Heart left ventricle (tissue), 13 donors: ENCODE measurements around the gene GAS7.

Experiments
- POLR2A ChIP-seq, 2 donors: fragments of 450-650 bp; IDR thresholded peaks; one replicate each; pipeline ENCODE4 v1.6.1; 2017; ENCODE audit warnings: antibody characterized with exemption in 2 of 2, mild to moderate bottlenecking in 2 of 2, moderate library complexity in 2 of 2
- TF ChIP-seq, protein P1 (sequence below), 12 donors: fragments of 200-600 bp; sonication (generic) in 4 of 12; IDR thresholded peaks; one replicate each; pipeline versions ENCODE4 v1.5.0 to v1.8.0; 2018 to 2022; ENCODE audit warnings: antibody characterized with exemption in 12 of 12, mild to moderate bottlenecking in 5 of 12
- donor health status: ischemic (EF 13 %, LVEDD 7.1; RV severe dilation, severe dysfunction).
- donor health status: DM: no; HTN: yes; CAD: no.
- donor health status: DM: no; HTN: no; CAD: no.
- donor health status: ischemic (EF 25% LVEDD 6.9; RV normal size, moderate dysfunction).
- donor health status: ischemic (EF 25% LVEDD 5.7; RV mildly dilated, moderate dysfunction).
- donor health status: ischemic (EF 35%, LVEDD 5.7; RV mildly dilated, moderate dysfunction).
- donor health status: nonischemic (EF 11% LVEDD 7.7; RV severe dilation, severe dysfunction).
- donor health status: DM: yes; HTN: yes; CAD: no.
- donor health status: PGD.
- donor health status: ischemic (EF 29% LVEDD 5.4; RV normal size, mild dysfunction).
- donor health status: nonischemic (EF 23%, LVEDD 6.1; RV moderate dilation, normal function).

- no peak for TF ChIP-seq POLR2A (IDR thresholded peaks at IDR 0.05)
- TF ChIP-seq, protein P1, sequence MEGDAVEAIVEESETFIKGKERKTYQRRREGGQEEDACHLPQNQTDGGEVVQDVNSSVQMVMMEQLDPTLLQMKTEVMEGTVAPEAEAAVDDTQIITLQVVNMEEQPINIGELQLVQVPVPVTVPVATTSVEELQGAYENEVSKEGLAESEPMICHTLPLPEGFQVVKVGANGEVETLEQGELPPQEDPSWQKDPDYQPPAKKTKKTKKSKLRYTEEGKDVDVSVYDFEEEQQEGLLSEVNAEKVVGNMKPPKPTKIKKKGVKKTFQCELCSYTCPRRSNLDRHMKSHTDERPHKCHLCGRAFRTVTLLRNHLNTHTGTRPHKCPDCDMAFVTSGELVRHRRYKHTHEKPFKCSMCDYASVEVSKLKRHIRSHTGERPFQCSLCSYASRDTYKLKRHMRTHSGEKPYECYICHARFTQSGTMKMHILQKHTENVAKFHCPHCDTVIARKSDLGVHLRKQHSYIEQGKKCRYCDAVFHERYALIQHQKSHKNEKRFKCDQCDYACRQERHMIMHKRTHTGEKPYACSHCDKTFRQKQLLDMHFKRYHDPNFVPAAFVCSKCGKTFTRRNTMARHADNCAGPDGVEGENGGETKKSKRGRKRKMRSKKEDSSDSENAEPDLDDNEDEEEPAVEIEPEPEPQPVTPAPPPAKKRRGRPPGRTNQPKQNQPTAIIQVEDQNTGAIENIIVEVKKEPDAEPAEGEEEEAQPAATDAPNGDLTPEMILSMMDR (IDR thresholded peaks at IDR 0.05), result no peak
These were observed 299.6 kb downstream of the GAS7 start for GRCh38 chr17:9898812-9899211.
